Hepatocyte (in vitro differentiated cells): ENCODE measurements around the gene WDR86. TPM values are rescaled to one million over a fixed set of nuclear protein-coding genes. Genes with fewer than 3 reads are reported as not detected.

Source experiments
- DNase-seq: peaks from one replicate; pipeline ENCODE4 v3.0.0-alpha.2; 2016; ENCODE audit warnings: low spot score
- H2AFZ ChIP-seq: fragments of 200-600 bp; sonication (generic); 2 replicates; pipeline ENCODE4 v1.6.0; 2016; ENCODE audit warnings: antibody characterized with exemption, mild to moderate bottlenecking
- H3K27ac ChIP-seq: fragments of 200-600 bp; sonication (generic); 2 replicates; pipeline ENCODE4 v1.5.1; 2016; ENCODE audit warnings: mild to moderate bottlenecking
- H3K27me3 ChIP-seq: fragments of 200-600 bp; sonication (generic); 2 replicates; pipeline ENCODE4 v1.6.1; 2016
- H3K36me3 ChIP-seq: fragments of 200-600 bp; sonication (generic); replicated peaks from 2 replicates; pipeline ENCODE4 v1.5.1; 2016; ENCODE audit warnings: low read depth; ENCODE audit not compliant: insufficient read depth
- H3K4me1 ChIP-seq: fragments of 200-600 bp; sonication (generic); 2 replicates; pipeline ENCODE4 v1.5.1; 2016; ENCODE audit warnings: mild to moderate bottlenecking, moderate library complexity; ENCODE audit not compliant: insufficient read depth
- H3K4me2 ChIP-seq: fragments of 200-600 bp; sonication (generic); 2 replicates; pipeline ENCODE4 v1.6.0; 2016
- H3K4me3 ChIP-seq: fragments of 200-600 bp; sonication (generic); 2 replicates; pipeline ENCODE4 v1.5.1; 2016; ENCODE audit warnings: mild to moderate bottlenecking
- H3K79me2 ChIP-seq: fragments of 200-600 bp; sonication (generic); 2 replicates; pipeline ENCODE4 v1.6.0; 2017; ENCODE audit warnings: mild to moderate bottlenecking
- H3K9me2 ChIP-seq: fragments of 200-600 bp; sonication (generic); replicated peaks from 2 replicates; pipeline ENCODE4 v1.6.0; 2017; ENCODE audit warnings: mild to moderate bottlenecking; ENCODE audit not compliant: insufficient read depth
- H3K9me3 ChIP-seq: fragments of 200-600 bp; sonication (generic); 2 replicates; pipeline ENCODE4 v1.5.1; 2016; ENCODE audit warnings: low read depth, mild to moderate bottlenecking
- H4K20me1 ChIP-seq: fragments of 200-600 bp; sonication (generic); 2 replicates; pipeline ENCODE4 v1.6.0; 2016; ENCODE audit warnings: mild to moderate bottlenecking; ENCODE audit not compliant: insufficient read depth, poor library complexity, severe bottlenecking
- EZH2 ChIP-seq: fragments of 200-600 bp; sonication (generic); IDR thresholded peaks from 2 replicates; pipeline ENCODE4 v1.6.1; 2016; ENCODE audit warnings: antibody characterized with exemption, mild to moderate bottlenecking, borderline replicate concordance
- EZH2phosphoT487 ChIP-seq: fragments of 200-600 bp; sonication (generic); IDR thresholded peaks from one replicate; pipeline ENCODE4 v1.6.1; 2018; ENCODE audit warnings: antibody characterized with exemption, mild to moderate bottlenecking, low read depth, moderate library complexity; ENCODE audit not compliant: unreplicated experiment, severe bottlenecking
- WGBS: methylation state at CpG from one replicate; pipeline ENCODE4 v1.1.6; 2016; ENCODE audit warnings: low lambda C conversion rate; ENCODE audit errors: missing lambda C conversion rate; 5-methylcytosine and 5-hydroxymethylcytosine counted together
- polyA plus RNA-seq: library from polyadenylated mRNA; unstranded; fragments of >200 nt; fragmentation: Nextera tagmentation; extraction: Ambion mirVana; gene quantifications from 2 replicates; pipeline ENCODE4 v1.2.1, GENCODE V29; 2016
- total RNA-seq: library from RNA; depleted of rRNA; stranded (reverse); fragments of >200 nt; gene quantifications from 2 replicates; pipeline ENCODE4 v1.2.3, GENCODE V29; 2014
- TF ChIP-seq, protein P1 (sequence below): fragments of 200-600 bp; sonication (generic); IDR thresholded peaks from 2 replicates; pipeline ENCODE4 v1.5.1; 2016; ENCODE audit warnings: antibody characterized with exemption, mild to moderate bottlenecking; ENCODE audit not compliant: poor library complexity

Gene WDR86
- total and polyA plus RNA-seq, 2 experiments from 2014 or later, result 10.6 to 12.4 TPM

DNA sequence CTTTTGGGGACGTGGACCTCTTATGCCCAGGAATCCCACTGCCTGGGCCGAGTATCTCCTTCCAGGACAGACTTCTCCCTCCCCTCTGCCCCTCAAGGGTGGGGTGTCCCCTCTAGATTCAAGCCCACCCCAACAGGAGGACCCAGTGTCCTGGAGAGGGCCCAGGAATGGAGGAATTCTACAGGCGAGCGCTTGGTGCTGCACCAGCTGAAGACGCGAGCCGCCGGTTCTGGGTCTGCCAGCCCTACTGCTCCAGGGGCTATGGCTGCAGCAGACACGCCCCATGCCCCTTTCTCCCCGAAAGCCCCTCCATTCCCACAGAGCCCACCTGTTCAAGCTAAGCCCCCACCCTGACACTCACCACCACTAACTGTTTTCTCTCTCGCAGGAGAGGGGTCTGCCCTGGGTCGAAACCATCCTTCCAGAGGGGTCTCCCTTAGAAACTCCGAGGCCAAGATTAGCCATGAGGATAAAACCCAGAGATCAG is 21.5 kb upstream of the WDR86 start:
- Histone ChIP-seq H3K36me3 (no peaks in the 10 kb centered on the region), H2AFZ (no peak overlapping the region), H3K9me3 (no peaks in the 10 kb centered on the region), H4K20me1 (no peaks in the 10 kb centered on the region), H3K27ac (no peak overlapping the region), H3K27me3 (no peaks in the 10 kb centered on the region), H3K79me2 (no peaks in the 10 kb centered on the region), H3K4me1 (peaks cover 23% of the 10 kb centered on the region), H3K9me2 (no peaks in the 10 kb centered on the region), H3K4me2 (no peak overlapping the region), H3K4me3 (no peak overlapping the region)
- no peak for DNase-seq
- 96% methylated on average over 13 of the region's 13 CpGs for WGBS
- no peak for TF ChIP-seq EZH2phosphoT487
- TF ChIP-seq EZH2, result no peak
- TF ChIP-seq, protein P1, sequence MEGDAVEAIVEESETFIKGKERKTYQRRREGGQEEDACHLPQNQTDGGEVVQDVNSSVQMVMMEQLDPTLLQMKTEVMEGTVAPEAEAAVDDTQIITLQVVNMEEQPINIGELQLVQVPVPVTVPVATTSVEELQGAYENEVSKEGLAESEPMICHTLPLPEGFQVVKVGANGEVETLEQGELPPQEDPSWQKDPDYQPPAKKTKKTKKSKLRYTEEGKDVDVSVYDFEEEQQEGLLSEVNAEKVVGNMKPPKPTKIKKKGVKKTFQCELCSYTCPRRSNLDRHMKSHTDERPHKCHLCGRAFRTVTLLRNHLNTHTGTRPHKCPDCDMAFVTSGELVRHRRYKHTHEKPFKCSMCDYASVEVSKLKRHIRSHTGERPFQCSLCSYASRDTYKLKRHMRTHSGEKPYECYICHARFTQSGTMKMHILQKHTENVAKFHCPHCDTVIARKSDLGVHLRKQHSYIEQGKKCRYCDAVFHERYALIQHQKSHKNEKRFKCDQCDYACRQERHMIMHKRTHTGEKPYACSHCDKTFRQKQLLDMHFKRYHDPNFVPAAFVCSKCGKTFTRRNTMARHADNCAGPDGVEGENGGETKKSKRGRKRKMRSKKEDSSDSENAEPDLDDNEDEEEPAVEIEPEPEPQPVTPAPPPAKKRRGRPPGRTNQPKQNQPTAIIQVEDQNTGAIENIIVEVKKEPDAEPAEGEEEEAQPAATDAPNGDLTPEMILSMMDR, result no peak

DNA sequence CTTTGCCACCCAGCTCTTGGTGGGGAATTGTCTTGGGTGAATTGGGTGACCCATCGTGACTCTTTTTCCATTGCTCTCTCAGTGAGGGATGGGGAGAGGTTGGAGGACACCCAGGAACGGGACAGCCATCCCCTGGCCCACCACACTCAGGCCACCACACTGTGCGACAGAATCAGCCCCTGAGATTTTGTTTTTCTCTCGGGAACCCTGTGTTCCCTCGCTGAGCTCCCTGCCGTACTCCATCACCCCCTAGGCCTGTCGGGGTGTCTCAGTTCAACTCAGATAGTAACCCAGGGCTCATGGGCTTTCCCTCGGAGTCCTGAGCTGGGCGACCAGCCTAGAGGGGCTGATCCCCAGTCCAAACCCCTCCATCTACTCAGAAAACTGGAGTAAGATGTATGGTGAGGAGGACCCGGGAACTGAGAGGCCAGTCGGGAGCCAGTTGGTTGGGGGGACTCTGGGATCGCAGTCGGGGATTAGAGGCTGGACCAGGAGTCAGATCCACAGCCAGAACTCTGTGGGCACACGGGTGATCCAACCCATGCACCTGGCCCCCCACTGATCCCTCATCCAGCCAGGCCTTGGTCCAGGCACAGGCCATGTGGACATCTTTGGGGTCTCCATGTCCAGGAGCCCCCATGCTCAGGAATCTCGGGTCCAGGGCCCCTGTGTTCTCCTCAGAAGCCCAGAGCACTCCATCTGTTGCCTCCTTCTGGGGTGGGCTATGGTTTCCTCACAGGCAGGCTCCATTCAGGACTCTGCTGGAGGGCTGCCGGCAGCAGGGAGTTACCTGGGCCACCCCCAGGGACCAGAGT is 20.8 kb upstream of the WDR86 start:
- Histone ChIP-seq H3K9me3 (no peaks in the 10 kb centered on the region), H3K4me1 (peaks cover 23% of the 10 kb centered on the region), H3K27ac (no peak overlapping the region), H3K4me3 (no peak overlapping the region), H3K36me3 (no peaks in the 10 kb centered on the region), H2AFZ (no peak overlapping the region), H3K27me3 (no peaks in the 10 kb centered on the region), H3K4me2 (no peak overlapping the region), H4K20me1 (no peaks in the 10 kb centered on the region), H3K79me2 (no peaks in the 10 kb centered on the region), H3K9me2 (no peaks in the 10 kb centered on the region)
- TF ChIP-seq EZH2 (no peak), EZH2phosphoT487 (no peak)
- TF ChIP-seq, protein P1, result no peak
- 96% methylated on average over 16 of the region's 16 CpGs for WGBS
- no peak for DNase-seq

DNA sequence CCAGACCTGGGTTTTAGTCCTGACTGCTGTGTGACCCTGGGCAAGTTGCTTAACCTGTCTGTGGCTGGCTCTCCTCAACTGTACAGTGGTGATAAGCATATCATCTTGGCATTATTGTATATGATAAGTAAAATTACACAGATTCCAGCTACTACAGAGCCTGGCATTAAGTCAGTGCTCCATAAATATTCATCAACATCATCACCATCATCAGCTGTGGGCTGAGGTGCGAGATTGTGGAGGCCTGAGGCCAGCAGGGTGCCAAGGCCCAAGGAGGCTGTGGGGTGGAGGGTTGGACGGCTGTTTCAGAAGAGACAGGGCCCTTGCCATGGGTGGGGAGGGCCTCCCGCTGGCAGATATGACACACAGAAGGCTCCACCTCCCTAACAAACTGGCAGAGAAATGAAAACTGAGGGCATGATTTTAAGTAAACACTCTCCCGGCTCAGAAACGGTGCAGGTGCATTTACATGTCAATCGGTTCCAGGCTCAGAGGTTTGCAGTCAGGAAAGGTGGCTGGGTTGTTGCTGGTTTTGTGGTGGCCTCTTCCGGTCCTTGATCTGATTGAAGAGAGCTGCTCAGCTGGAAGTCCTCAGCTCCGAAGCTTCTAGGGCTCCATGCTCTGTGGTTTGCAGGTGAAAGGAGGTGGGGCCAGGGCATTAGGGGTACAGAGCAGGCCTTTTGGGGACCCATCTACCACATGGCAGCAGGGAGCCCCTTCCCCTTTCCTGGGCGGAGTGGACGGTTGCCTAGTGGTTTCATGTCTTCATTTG is 19.9 kb upstream of the WDR86 start:
- no peak overlapping the region for H3K4me3 ChIP-seq
- WGBS, result 60% methylated on average over 10 of the region's 10 CpGs
- H3K79me2 ChIP-seq, result no peaks in the 10 kb centered on the region
- no peaks in the 10 kb centered on the region for H3K9me3 ChIP-seq
- DNase-seq, result no peak
- H3K27me3 ChIP-seq, result no peaks in the 10 kb centered on the region
- H3K4me2 ChIP-seq, result no peak overlapping the region
- H3K9me2 ChIP-seq, result no peaks in the 10 kb centered on the region
- H4K20me1 ChIP-seq, result no peaks in the 10 kb centered on the region
- H3K4me1 ChIP-seq, result peaks cover 23% of the 10 kb centered on the region
- TF ChIP-seq EZH2, result no peak
- TF ChIP-seq, protein P1, result no peak
- no peak for TF ChIP-seq EZH2phosphoT487
- H3K27ac ChIP-seq, result peak overlapping the region; percentile 71
- H3K36me3 ChIP-seq, result no peaks in the 10 kb centered on the region
- H2AFZ ChIP-seq, result no peak overlapping the region
